Muscle layer of duodenum (tissue), 2 donors: ENCODE results near the gene GNAI3.

ENCODE experiments used
- H3K27ac ChIP-seq: one replicate; pipeline ENCODE4 v1.7.0; 2013; ENCODE audit warnings: mild to moderate bottlenecking, low read length
- H3K27me3 ChIP-seq: one replicate; pipeline ENCODE4 v1.7.0; 2013; ENCODE audit warnings: low read depth, mild to moderate bottlenecking, control low read depth, low read length
- H3K36me3 ChIP-seq, 2 donors: one replicate each; pipeline ENCODE4 v1.7.0; 2013; ENCODE audit warnings: low read length in 2 of 2, control low read depth in 1 of 2, mild to moderate bottlenecking in 1 of 2; ENCODE audit not compliant: insufficient read depth in 2 of 2, control insufficient read depth in 1 of 2
- H3K4me1 ChIP-seq, 2 donors: one replicate each; pipeline ENCODE4 v1.7.0; 2013; ENCODE audit warnings: low read length in 2 of 2, mild to moderate bottlenecking in 2 of 2, control low read depth in 1 of 2, moderate library complexity in 1 of 2; ENCODE audit not compliant: insufficient read depth in 2 of 2, control insufficient read depth in 1 of 2
- H3K4me3 ChIP-seq, 2 donors: one replicate each; pipeline ENCODE4 v1.7.0; 2013; ENCODE audit warnings: low read length in 2 of 2, low read depth in 1 of 2, mild to moderate bottlenecking in 1 of 2
- H3K9me3 ChIP-seq, 2 donors: one replicate each; pipeline ENCODE4 v1.7.0; 2013; ENCODE audit warnings: low read length in 2 of 2, control low read depth in 1 of 2, mild to moderate bottlenecking in 1 of 2; ENCODE audit not compliant: control insufficient read depth in 1 of 2
- donor health status: healthy.

GNAI3 gene

GRCh38 chr1:109621379-109622136, 73.1 kb downstream of the GNAI3 start:
- H3K4me3 ChIP-seq: peak overlapping the region; percentile 82 to 92
- H3K27ac ChIP-seq: no peak overlapping the region
- peaks cover 14 to 55% of the 10 kb centered on the region in 2 donors for H3K4me1 ChIP-seq
- H3K36me3 ChIP-seq: peaks cover 8 to 10% of the 10 kb centered on the region in 2 donors
- H3K27me3 ChIP-seq: no peaks in the 10 kb centered on the region
- no peaks in the 10 kb centered on the region for H3K9me3 ChIP-seq

DNA sequence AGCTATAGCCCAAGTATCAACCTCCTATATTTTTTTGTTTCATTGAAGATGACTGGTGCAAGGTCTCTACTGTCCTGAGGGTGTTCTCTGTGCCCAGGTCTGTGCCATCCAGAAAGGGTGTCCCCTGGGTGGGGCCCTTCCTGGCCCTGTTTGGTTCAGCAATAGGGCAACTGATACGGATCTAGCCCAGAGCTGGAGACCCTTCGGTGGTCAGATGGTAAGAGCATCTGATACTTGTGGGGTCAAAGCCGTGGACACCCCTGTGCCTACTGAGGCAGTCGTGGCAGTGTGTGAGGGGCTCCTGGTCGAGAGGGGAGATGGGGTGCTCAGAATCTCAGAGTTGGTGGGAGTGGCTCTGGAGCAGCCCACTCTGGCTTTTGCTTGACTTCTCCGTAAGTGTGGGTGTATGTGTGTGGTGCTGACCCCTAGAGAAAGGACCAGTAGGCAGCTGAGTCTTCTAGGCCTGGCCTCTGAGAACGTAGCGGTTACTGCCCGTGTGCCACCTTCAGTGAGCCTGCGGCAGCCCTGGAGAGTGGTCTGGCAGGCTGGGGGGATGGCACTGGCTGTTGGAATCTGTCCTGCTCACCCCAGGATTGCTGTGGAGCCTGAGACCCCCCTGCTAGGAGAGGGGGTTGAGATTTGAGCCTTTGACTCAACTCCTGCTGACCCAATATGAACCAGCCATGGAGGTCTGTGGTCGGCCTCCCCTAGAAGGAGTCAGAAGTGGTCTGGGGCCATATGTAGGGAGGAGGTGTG, 73.9 kb downstream of the GNAI3 start:
- H3K27ac ChIP-seq: no peak overlapping the region
- H3K4me1 ChIP-seq: peaks cover 14 to 55% of the 10 kb centered on the region in 2 donors
- H3K36me3 ChIP-seq: peaks cover 15 to 18% of the 10 kb centered on the region in 2 donors
- H3K9me3 ChIP-seq: no peaks in the 10 kb centered on the region
- peak overlapping the region in 1 of 2 donors; percentile 82 for H3K4me3 ChIP-seq
- no peaks in the 10 kb centered on the region for H3K27me3 ChIP-seq

GRCh38 chr1:109622895-109623294, 74.5 kb downstream of the GNAI3 start:
- peaks cover 19 to 24% of the 10 kb centered on the region in 2 donors for H3K36me3 ChIP-seq
- no peak overlapping the region for H3K4me3 ChIP-seq
- H3K4me1 ChIP-seq: peaks cover 14 to 55% of the 10 kb centered on the region in 2 donors
- no peak overlapping the region for H3K27ac ChIP-seq
- no peaks in the 10 kb centered on the region for H3K27me3 ChIP-seq
- H3K9me3 ChIP-seq: no peaks in the 10 kb centered on the region

DNA sequence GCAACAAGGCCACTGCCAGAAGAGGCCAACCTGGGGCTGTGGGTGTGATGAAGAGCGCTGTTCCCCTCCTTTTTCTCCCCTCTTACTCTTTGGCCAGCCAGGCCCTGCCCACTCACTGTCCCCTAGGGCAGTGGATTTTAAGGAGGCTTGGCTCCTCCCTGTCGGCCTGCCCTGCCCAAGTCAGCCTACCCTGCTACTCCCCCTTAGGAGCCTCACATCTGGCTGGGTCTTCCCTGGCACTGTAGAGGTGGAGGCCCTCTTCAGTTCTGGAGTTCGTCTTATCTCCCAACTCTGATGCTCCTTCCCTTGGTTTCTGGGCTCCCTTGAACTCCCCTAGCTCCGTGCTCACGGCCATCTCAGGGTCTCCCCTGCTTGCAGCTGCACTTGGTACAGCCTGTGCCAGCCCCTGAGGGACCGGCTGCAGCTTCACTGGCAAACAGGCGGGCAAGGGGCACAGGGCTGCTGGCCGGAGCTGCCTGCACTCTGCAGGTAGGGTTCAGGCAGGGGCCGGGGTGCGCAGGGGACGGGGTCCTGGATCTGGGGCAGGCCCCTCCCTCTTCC, 75.3 kb downstream of the GNAI3 start:
- Histone ChIP-seq H3K4me3 (peak overlapping the region in 1 of 2 donors; percentile 22), H3K4me1 (peaks cover 14 to 54% of the 10 kb centered on the region in 2 donors), H3K27ac (no peak overlapping the region), H3K36me3 (peaks cover 26 to 31% of the 10 kb centered on the region in 2 donors), H3K27me3 (no peaks in the 10 kb centered on the region), H3K9me3 (no peaks in the 10 kb centered on the region)

- Histone ChIP-seq H3K27ac (no peak overlapping the region), H3K4me3 (no peak overlapping the region), H3K9me3 (no peaks in the 10 kb centered on the region), H3K27me3 (no peaks in the 10 kb centered on the region), H3K4me1 (peaks cover 14 to 47% of the 10 kb centered on the region in 2 donors), H3K36me3 (peaks cover 33 to 37% of the 10 kb centered on the region in 2 donors)
These were observed 76.0 kb downstream of the GNAI3 start for GRCh38 chr1:109624201-109625010.

GRCh38 chr1:109625176-109625575, 76.8 kb downstream of the GNAI3 start:
- Histone ChIP-seq H3K27ac (no peak overlapping the region), H3K36me3 (peaks cover 36 to 37% of the 10 kb centered on the region in 2 donors), H3K4me1 (peaks cover 14 to 45% of the 10 kb centered on the region in 2 donors), H3K27me3 (no peaks in the 10 kb centered on the region), H3K9me3 (no peaks in the 10 kb centered on the region), H3K4me3 (no peak overlapping the region)

GRCh38 chr1:109625601-109626560, 77.5 kb downstream of the GNAI3 start:
- H3K27ac ChIP-seq: no peak overlapping the region
- no peak overlapping the region for H3K4me3 ChIP-seq
- no peaks in the 10 kb centered on the region for H3K27me3 ChIP-seq
- H3K9me3 ChIP-seq: no peaks in the 10 kb centered on the region
- H3K4me1 ChIP-seq: peaks cover 14 to 45% of the 10 kb centered on the region in 2 donors
- peaks cover 36 to 38% of the 10 kb centered on the region in 2 donors for H3K36me3 ChIP-seq

GRCh38 chr1:109626682-109627408, 78.4 kb downstream of the GNAI3 start:
- Histone ChIP-seq H3K36me3 (peaks cover 40 to 43% of the 10 kb centered on the region in 2 donors), H3K27ac (no peak overlapping the region), H3K4me1 (peaks cover 9 to 42% of the 10 kb centered on the region in 2 donors), H3K4me3 (no peak overlapping the region), H3K9me3 (no peaks in the 10 kb centered on the region), H3K27me3 (no peaks in the 10 kb centered on the region)

DNA sequence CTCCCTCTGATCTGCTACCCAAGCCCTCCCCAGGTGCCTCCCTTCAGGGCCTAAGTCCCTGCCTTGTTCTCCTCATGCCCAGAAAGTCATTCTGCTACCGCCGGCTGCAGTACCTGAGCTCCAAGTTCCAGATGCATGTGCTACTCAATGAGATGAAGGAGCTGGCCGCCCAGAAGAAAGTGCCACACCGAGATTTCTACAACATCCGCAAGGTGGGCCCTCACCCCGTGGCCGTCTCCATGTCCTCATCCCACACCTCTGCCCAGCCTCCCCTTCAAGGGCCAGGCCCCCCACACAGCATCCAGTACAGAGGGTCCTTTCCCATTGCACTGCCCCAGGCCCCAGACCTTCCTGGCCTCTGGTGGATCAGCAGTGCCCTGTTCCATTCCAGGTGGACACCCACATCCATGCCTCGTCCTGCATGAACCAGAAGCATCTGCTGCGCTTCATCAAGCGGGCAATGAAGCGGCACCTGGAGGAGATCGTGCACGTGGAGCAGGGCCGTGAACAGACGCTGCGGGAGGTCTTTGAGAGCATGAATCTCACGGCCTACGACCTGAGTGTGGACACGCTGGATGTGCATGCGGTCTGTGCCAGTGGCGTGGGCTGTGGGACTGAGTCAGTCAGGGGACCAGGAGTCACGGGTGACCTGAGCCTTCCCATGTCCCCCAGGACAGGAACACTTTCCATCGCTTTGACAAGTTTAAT, 79.4 kb downstream of the GNAI3 start:
- peaks cover 0 to 42% of the 10 kb centered on the region in 2 donors for H3K4me1 ChIP-seq
- H3K27ac ChIP-seq: no peak overlapping the region
- H3K36me3 ChIP-seq: peaks cover 40 to 43% of the 10 kb centered on the region in 2 donors

More for the DNA sequence above, 79.4 kb downstream of the GNAI3 start:
- no peaks in the 10 kb centered on the region for H3K9me3 ChIP-seq
- no peak overlapping the region for H3K4me3 ChIP-seq
- no peaks in the 10 kb centered on the region for H3K27me3 ChIP-seq
